Activated CD4-positive, CD25-positive, alpha-beta regulatory T cell (primary cell): ENCODE results near the gene CC2D1A.

ENCODE experiments used
- DNase-seq, 4 experiments: peaks; one replicate each; lab custom pipeline; 2025; lab: John Stamatoyannopoulos, UW

CC2D1A gene

DNA sequence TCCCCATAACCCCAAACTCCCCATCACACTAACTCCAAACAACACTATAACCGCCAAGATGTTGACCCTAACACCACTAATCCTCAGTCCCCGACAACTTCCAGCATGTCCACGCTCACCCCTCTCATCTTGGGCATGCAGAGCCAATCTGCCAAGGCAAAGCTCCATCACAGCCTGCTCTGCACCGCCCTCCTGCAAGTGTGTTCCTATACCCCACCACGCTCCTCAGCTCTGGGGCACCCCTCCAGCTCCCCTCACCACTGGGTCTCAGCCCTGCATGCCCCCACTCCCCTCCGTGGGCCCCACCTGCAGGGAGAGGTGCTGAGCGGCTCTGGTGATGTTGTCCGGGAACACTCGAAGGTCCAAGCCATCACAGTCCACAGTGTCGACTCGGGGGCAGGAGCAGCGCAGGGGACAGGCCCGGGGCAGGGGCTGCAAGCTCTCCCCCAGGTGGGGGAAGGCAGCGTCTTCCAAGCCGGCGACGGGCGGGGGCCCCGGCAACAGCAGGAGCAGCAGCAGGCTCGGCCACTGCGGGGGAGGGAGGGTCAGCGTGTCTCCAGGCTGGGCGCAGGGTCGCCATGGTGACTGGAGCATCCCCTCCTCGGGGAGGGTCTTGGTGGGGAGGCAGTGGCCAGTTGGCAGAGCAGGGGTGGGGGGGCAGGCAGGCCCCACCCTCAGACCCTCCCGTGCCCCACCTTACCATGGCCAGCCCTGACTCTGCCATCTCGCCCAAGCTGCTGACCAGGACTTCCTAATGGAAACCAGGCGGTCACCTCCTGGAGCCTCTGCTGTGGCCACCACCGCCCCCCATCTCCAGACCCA is 31.7 kb downstream of the CC2D1A start:
- no peak for DNase-seq

GRCh38 chr19:13938301-13939064 is 32.5 kb downstream of the CC2D1A start, which contains the start of gene PODNL1:
TSS of gene PODNL1 (minus strand) at chr19:13938417. CDS start at chr19:13938181, 236 bp downstream.
- DNase-seq = no peak

GRCh38 chr19:13942023-13942684 is 36.2 kb downstream of the CC2D1A start:
- DNase-seq = no peak

- no peak for DNase-seq
Observed at GRCh38 chr19:13946414-13946813, 40.4 kb downstream of the CC2D1A start.

GRCh38 chr19:13951043-13951442 is 45.0 kb downstream of the CC2D1A start:
- no peak for DNase-seq

DNA sequence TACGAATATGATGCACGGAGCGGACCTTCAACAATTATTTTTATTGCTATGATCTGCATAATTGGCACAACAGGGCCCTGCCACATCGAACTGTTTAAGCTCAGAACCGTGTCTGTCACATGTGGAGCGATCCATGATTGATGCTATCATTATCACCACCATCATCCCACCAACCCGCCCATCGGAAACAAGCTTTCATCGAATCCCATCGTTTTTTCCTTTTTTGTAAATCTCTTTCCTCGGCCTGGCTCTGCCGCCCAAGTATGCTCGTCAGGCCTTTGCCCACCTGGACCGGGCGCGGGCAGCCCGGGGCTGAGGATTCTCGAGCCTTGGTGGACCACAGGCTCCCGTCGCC is 45.8 kb downstream of the CC2D1A start:
- no peak for DNase-seq

DNA sequence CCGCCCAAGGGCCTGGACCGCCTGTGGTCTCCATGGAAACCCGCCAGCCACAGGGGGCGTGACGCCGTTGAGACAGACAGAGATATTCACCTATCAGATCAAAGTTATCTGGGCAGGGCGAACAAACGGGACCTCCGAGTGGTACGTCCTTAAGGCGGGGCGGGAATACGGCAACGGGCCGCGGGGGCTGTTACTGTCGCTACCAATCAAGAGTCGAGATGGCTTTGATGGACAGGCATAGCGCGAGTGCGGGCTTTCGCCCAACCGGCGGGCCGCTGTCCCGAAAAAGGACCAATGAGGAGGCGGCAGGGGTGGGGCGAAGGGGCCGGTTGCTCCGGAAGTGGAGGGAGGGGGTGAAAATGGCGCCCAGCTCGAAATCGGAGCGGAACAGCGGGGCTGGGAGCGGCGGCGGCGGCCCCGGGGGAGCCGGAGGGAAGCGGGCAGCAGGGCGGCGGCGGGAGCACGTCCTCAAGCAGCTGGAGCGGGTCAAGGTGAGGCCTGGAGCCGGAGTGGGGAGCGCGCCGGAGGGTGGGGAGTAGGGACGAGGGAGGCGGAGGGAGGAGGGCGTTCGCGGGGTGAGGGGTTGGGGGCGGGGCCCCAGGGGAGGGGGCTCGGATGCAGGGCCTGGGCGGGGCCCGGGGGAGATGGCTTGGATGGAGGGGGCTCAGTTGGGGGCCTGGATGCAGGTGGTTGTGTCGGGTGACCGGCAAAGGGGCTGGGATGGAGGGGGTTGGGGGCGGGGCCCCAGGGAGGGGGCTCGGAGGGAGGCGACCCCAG is 46.3 kb downstream of the CC2D1A start, which contains the start of gene DCAF15:
DCAF15 (plus strand) TSS at position 356 of the 777 bp plus-strand sequence; CDS start at position 360, 4 bp downstream.
- peak; percentile 95 to 98 (median 97) for DNase-seq

- DNase-seq = no peak
Observed at GRCh38 chr19:13952931-13953531, 47.0 kb downstream of the CC2D1A start.

DNA sequence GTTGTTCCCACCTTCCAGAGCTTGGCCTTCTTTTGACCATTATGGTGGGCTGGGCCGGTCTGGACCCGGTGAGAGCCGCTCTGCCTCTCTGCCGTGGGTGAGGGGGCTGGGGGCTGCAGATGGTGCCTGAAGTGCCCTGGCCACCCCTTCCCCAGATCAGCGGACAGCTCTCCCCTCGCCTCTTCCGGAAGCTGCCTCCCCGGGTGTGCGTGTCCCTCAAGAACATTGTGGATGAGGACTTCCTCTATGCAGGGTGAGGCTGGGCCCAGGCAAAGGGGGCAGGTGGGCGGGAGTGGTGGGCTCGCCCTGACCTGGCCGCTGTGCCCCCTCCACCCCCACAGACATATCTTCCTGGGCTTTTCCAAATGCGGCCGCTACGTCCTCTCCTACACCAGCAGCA is 48.2 kb downstream of the CC2D1A start:
- no peak for DNase-seq

GRCh38 chr19:13955662-13956364 is 49.8 kb downstream of the CC2D1A start:
- DNase-seq = no peak

GRCh38 chr19:13956365-13956744 is 50.4 kb downstream of the CC2D1A start:
- DNase-seq = no peak

- DNase-seq = no peak
Observed at GRCh38 chr19:13957051-13957450, 51.0 kb downstream of the CC2D1A start.

DNA sequence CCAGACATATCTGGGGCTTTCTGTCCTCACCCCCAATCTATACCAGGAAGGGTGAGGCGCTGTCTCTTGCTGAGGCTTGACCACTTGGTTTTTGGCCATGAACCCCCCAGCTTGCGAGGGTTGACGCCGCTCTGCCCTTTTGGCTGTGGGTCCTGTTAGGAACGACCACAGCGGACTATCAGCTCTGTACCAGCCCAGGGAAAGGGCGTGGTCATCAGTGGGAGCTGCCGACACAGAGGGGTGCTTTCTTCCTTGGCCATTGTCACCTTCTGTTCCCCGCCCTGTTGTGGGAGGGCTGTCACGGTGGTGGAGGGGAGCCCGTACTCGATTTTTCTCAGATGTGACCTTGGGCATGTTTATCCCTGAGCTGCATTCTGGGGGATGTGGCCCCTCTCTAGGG is 52.0 kb downstream of the CC2D1A start:
- no peak for DNase-seq

DNA sequence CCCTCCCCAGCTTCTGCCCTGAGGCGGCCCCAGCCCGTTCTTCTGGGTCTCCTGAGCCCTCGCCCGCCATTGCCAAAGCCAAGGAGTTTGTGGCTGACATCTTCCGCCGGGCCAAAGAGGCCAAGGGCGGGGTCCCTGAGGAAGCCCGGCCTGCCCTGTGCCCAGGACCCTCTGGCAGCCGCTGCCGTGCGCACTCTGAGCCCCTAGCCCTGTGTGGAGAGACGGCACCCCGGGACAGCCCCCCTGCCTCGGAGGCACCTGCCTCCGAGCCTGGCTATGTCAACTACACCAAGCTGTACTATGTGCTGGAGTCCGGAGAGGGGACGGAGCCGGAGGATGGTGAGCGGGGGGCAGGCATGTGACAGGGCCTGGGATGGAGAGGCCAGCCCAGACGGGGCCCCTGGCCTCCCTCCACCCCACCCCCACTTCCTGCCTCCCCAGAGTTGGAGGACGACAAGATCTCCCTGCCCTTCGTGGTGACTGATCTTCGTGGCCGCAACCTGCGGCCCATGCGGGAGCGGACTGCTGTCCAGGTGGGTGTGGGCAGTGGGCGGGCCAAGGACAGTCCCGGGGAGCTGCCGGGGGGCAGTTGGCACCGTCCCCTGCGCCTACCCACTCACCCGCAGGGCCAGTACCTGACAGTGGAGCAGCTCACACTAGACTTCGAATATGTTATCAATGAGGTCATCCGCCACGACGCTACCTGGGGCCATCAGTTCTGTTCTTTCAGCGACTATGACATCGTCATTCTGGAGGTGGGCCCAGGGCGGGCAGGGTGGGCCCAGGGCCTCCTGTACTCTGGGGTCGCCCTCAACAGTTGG is 53.4 kb downstream of the CC2D1A start:
- no peak for DNase-seq

GRCh38 chr19:13959962-13960862 is 54.2 kb downstream of the CC2D1A start:
- no peak for DNase-seq

DNA sequence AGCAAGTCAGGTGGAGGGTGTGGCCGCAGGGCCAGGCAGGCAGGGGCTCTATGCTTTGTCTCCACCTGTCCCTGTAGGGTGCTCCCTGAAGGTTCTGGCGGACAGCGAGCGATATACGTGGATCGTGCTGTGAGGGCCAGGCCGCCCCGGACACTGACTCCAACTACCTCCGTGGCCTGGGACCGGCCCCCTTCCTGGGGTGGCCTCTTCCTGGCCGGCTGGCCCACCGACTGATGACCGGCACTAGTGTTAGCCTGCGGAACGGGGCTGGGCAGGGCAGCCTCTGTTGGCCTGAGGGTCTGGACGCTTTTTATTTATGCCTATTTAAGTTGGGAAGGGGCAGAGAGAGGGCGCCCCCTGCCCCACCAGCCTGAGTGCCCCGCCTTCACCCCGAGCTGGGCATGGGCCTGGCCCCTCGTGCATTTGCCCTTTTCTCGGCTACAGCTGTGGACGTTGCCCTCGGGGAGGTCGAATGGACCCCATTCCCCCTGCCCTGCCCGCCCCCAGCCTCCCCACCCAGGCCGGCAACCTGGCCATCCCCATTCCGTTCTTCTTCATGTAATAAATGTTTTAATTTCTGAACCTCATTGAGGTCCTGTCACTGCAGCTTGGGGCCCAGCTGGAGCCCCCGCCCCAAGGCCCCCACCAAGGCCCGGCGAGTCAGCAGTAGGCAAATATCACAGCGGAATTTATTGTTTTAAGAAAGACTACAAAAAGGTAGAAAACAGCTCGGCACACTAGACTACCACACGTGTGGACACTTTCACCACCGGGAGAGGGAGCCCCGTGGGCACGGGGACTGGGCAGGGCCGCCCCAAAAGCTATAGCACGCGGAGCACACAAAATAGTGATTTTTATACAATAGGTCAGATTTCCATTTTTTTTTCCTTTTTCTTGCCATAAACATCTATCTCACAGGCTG is 55.1 kb downstream of the CC2D1A start:
- no peak for DNase-seq

- DNase-seq = no peak
Observed at GRCh38 chr19:13961826-13962698, 56.1 kb downstream of the CC2D1A start.
